Spinal cord (tissue), 10 donors: ENCODE results near the gene UBTD2. TPM values are rescaled to one million over a fixed set of nuclear protein-coding genes. Genes with fewer than 3 reads are reported as not detected.

ENCODE experiments used
- DNase-seq, 6 donors: peaks; one replicate each; pipeline versions ENCODE4 v3.0.0 to v3.0.0-alpha.2; 2013 to 2015; ENCODE audit warnings: low spot score in 6 of 6, low read depth in 4 of 6
- H3K27ac ChIP-seq: one replicate; pipeline ENCODE4 v1.5.1; 2013; ENCODE audit warnings: low read depth, low read length, control low read depth
- H3K27me3 ChIP-seq: one replicate; pipeline ENCODE4 v1.6.1; 2013; ENCODE audit warnings: low read length; ENCODE audit not compliant: control insufficient read depth, insufficient read depth
- H3K36me3 ChIP-seq: one replicate; pipeline ENCODE4 v1.6.1; 2013; ENCODE audit warnings: low read length; ENCODE audit not compliant: control insufficient read depth, insufficient read depth
- H3K4me1 ChIP-seq: one replicate; pipeline ENCODE4 v1.6.1; 2013; ENCODE audit warnings: low read length; ENCODE audit not compliant: control insufficient read depth, insufficient read depth
- H3K4me3 ChIP-seq: one replicate; pipeline ENCODE4 v1.5.1; 2013; ENCODE audit warnings: low read depth, low read length, control low read depth
- H3K9me3 ChIP-seq: one replicate; pipeline ENCODE4 v1.6.1; 2013; ENCODE audit warnings: low read length; ENCODE audit not compliant: control insufficient read depth, insufficient read depth
- WGBS: methylation state at CpG from one replicate; pipeline ENCODE4 v1.1.5; 2013; ENCODE audit warnings: missing lambda C conversion rate; ENCODE audit not compliant: insufficient coverage; 5-methylcytosine and 5-hydroxymethylcytosine counted together
- polyA plus RNA-seq, 2 donors: library from polyadenylated mRNA; unstranded; fragments of 120-200 nt; gene quantifications; one replicate each; pipeline ENCODE4 v1.2.1, GENCODE V29; 2013; ENCODE audit not compliant: insufficient read length in 2 of 2
- total RNA-seq, 2 donors: library from RNA; depleted of rRNA in 1 of 2; stranded (reverse); fragments of 120-200 nt in 1 of 2; fragments of >200 nt in 1 of 2; gene quantifications; one replicate each; pipeline versions ENCODE4 v1.2.3 to v1.2.4, GENCODE V29; 2013 to 2014
- donor health status: healthy.

Gene UBTD2
- total and polyA plus RNA-seq, 4 donors: 37.7 to 54.0 (median 44.3) TPM

- Histone ChIP-seq H3K27me3 (no peaks in the 10 kb centered on the region), H3K4me1 (peaks cover 64% of the 10 kb centered on the region), H3K27ac (peak overlapping the region; percentile 54), H3K9me3 (no peaks in the 10 kb centered on the region), H3K36me3 (peaks cover 5% of the 10 kb centered on the region), H3K4me3 (no peak overlapping the region)
- no peak for DNase-seq
- 83% methylated on average over 8 of the region's 8 CpGs for WGBS
Measured at GRCh38 chr5:172168311-172168710, 115.3 kb downstream of the UBTD2 start.

- WGBS: 70% methylated on average over 7 of the region's 7 CpGs
- Histone ChIP-seq H3K27ac (peak overlapping the region; percentile 52), H3K36me3 (peaks cover 5% of the 10 kb centered on the region), H3K27me3 (no peaks in the 10 kb centered on the region), H3K4me3 (no peak overlapping the region), H3K4me1 (peaks cover 64% of the 10 kb centered on the region), H3K9me3 (no peaks in the 10 kb centered on the region)
- no peak for DNase-seq
Measured at GRCh38 chr5:172167895-172168294, 115.7 kb downstream of the UBTD2 start.

- Histone ChIP-seq H3K4me1 (peaks cover 74% of the 10 kb centered on the region), H3K9me3 (no peaks in the 10 kb centered on the region), H3K36me3 (peaks cover 5% of the 10 kb centered on the region), H3K27ac (peak overlapping the region; percentile 61), H3K4me3 (no peak overlapping the region), H3K27me3 (no peaks in the 10 kb centered on the region)
- WGBS: 89% methylated on average over 13 of the region's 16 CpGs
- no peak for DNase-seq
Measured at GRCh38 chr5:172166030-172166826, 117.3 kb downstream of the UBTD2 start.

- 68% methylated on average over 4 of the region's 7 CpGs for WGBS
- Histone ChIP-seq H3K4me3 (no peak overlapping the region), H3K36me3 (peaks cover 5% of the 10 kb centered on the region), H3K4me1 (peaks cover 69% of the 10 kb centered on the region), H3K27me3 (no peaks in the 10 kb centered on the region), H3K9me3 (no peaks in the 10 kb centered on the region), H3K27ac (peak overlapping the region; percentile 92)
- no peak for DNase-seq
Measured at GRCh38 chr5:172165465-172165864, 118.1 kb downstream of the UBTD2 start.

- peak in 3 of 6 donors; percentile 54 to 87 (median 79) for DNase-seq
- Histone ChIP-seq H3K27ac (peak overlapping the region; percentile 92), H3K4me3 (no peak overlapping the region), H3K4me1 (peaks cover 69% of the 10 kb centered on the region), H3K36me3 (peaks cover 5% of the 10 kb centered on the region), H3K9me3 (no peaks in the 10 kb centered on the region), H3K27me3 (no peaks in the 10 kb centered on the region)
- 37% methylated on average over 12 of the region's 13 CpGs for WGBS
Measured at GRCh38 chr5:172164769-172165212, 118.8 kb downstream of the UBTD2 start.

GRCh38 chr5:172163346-172163745 lies 120.2 kb downstream of the UBTD2 start:
- H3K27ac ChIP-seq: peak overlapping the region; percentile 92
- H3K27me3 ChIP-seq: no peaks in the 10 kb centered on the region
- H3K4me3 ChIP-seq: no peak overlapping the region
- WGBS: 21% methylated on average over 4 of the region's 4 CpGs
- no peaks in the 10 kb centered on the region for H3K36me3 ChIP-seq
- H3K4me1 ChIP-seq: peaks cover 59% of the 10 kb centered on the region
- peak in 3 of 6 donors; percentile 54 to 87 (median 62) for DNase-seq
- no peaks in the 10 kb centered on the region for H3K9me3 ChIP-seq

- peak overlapping the region; percentile 92 for H3K27ac ChIP-seq
Measured at GRCh38 chr5:172162987-172163343, 120.6 kb downstream of the UBTD2 start.

GRCh38 chr5:172162323-172162986 lies 121.1 kb downstream of the UBTD2 start:
- DNase-seq: peak in 2 of 6 donors; percentile 65 to 66
- WGBS: 83% methylated on average over 4 of the region's 5 CpGs
- no peaks in the 10 kb centered on the region for H3K27me3 ChIP-seq
- peak overlapping the region; percentile 92 for H3K27ac ChIP-seq
- peaks cover 53% of the 10 kb centered on the region for H3K4me1 ChIP-seq
- H3K9me3 ChIP-seq: no peaks in the 10 kb centered on the region
- no peaks in the 10 kb centered on the region for H3K36me3 ChIP-seq
- no peak overlapping the region for H3K4me3 ChIP-seq

More at GRCh38 chr5:172162987-172163343, 120.6 kb downstream of the UBTD2 start:
- Histone ChIP-seq H3K36me3 (no peaks in the 10 kb centered on the region), H3K27me3 (no peaks in the 10 kb centered on the region), H3K9me3 (no peaks in the 10 kb centered on the region), H3K4me1 (peaks cover 55% of the 10 kb centered on the region), H3K4me3 (no peak overlapping the region)
- DNase-seq: no peak
- WGBS: 7% methylated on average over 2 of the region's 5 CpGs

- H3K4me3 ChIP-seq: no peak overlapping the region
- H3K27ac ChIP-seq: no peak overlapping the region
- no peaks in the 10 kb centered on the region for H3K27me3 ChIP-seq
- H3K36me3 ChIP-seq: peaks cover 11% of the 10 kb centered on the region
- H3K4me1 ChIP-seq: peaks cover 41% of the 10 kb centered on the region
- WGBS: 94% methylated on average over 6 of the region's 9 CpGs
- no peak for DNase-seq
- no peaks in the 10 kb centered on the region for H3K9me3 ChIP-seq
Measured at GRCh38 chr5:172160506-172160905, 123.1 kb downstream of the UBTD2 start.
